NCI-H2171 (cell line): ENCODE results near the gene CDR2L.
A peak's percentile ranks its signal among the peaks of the same experiment; 100 is the strongest.
"Not testable (repeated sequence)": the region's sequence is repeated elsewhere in the genome, so short reads cannot be mapped to it uniquely, and the experiment has no call there.

Source experiments
- DNase-seq: peaks from one replicate; lab custom pipeline; 2025; lab: John Stamatoyannopoulos, UW

Gene CDR2L

DNA sequence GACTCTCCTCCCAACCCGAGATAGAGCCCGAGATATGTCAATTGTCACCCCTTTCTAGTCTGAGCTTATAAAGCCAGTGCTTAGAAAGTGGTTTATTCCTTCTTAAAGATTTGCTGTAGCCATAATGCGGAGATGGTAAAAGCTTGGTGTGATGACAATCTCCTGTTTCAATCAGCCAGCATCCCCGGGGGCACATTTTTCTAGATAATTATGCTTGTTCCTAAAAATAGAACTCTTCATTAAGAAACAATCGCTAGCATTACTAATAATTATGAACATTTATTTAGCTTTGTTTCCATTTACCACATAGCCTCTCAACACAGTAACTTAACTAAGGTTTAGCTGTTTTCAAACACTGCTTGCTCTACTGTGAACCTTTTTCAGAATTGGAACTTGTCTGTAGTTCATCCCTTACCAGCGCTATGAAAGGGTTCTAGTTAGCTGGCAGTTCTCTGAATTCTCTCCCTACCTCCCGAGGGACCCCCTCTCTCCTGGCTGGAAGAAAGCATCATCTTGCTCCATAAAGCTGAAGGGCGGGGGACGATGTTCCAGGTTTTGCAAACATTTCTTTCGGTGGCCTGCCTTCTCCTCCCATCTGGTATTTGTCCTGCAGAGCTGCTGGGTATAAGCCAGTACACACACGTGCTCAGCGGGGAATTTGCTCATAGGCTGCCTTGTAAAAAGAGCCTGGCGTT lies 24.1 kb downstream of the CDR2L start:
- DNase-seq: peak; percentile 83

DNA sequence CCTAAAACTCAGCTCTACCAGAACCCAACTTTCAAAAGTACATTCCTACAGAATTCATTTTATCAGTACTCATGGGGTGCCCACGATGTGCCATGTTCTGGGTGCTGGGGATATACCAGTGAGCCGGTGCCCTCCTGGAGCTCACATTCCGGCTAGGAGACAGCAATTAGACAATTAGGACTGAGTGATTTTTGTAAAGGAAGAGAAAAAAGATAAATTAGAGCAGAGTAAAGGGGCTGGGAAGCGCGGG lies 24.6 kb downstream of the CDR2L start:
- DNase-seq: no peak

DNA sequence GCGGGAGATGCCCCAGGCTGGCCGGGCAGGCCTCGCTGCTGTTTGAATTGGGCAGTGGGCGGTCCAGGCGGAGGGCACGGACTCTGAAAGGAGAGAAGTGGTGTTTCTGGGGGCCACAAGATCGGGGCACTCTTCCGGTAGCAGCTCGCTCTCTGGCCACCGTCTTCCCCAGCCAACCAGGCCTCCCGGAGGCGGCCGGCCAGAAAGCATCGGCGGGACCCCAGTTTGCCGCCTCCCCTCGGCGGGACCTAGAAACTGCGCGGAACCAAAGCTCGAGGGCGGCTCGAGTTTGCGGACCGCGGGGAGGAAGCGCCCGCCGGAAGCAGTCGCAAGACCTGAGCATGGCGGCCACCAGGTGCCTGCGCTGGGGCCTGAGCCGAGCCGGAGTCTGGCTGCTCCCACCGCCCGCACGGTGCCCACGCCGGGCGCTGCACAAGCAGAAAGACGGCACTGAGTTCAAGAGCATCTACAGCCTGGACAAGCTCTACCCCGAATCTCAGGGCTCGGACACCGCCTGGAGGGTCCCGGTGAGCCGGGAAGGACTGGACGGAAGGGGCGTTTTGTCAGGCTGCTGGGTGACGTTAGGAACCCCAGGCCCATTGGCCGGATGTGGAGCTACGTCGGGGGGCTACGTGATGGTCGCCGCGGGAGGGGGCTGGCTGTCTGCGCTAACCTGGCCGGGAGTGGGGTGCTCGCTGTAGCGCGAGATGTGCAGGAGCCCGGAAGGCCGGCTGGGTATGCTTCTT lies 25.1 kb downstream of the CDR2L start, which contains the start of gene MRPL58:
Gene MRPL58 (plus strand): TSS at position 325 of the 746 bp plus-strand sequence. CDS start 17 bp downstream, at position 342.
- peak; percentile 86 for DNase-seq

DNA sequence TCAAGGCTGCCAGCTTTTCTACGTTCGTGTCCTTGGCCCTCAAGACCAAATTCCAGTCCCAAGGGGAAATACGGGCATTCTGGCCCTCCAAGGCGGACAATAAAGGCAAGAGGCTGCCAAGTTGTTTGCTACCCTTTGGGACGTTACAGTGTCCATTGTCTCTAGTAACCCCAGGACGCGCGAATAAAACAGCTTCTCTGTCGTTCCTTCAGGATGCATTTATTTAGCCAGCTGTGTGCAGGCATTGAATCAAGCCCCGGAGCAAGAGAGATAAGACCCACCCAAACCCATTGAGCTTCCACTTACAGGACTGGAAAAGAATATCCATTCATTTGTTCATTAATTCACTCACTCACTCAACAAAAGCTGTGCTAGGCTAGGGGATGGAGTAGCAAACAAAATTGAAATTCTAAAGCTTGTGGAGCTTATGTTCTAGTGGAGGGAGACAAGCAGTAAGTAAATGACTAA lies 25.7 kb downstream of the CDR2L start:
- DNase-seq: no peak

DNA sequence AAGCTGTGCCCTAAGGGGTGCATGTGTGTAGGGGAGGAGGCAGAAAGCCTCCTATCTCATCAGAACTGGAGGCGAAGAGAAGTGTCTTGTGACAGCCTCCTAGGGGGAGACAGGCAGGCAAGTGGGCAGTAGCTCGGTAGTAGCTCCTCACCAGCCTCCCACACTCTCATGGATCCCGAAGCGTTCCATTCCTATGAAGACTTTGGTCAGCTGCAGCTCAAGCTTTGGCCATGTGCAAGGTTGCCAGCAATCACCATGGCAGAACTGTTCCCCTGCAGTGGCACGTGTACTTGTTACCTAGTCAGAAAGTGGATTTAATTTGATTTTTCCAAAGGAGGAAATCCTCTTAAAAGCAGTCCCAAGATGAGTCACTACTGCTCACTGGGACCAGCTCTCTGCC lies 31.7 kb downstream of the CDR2L start:
- DNase-seq: no peak

DNA sequence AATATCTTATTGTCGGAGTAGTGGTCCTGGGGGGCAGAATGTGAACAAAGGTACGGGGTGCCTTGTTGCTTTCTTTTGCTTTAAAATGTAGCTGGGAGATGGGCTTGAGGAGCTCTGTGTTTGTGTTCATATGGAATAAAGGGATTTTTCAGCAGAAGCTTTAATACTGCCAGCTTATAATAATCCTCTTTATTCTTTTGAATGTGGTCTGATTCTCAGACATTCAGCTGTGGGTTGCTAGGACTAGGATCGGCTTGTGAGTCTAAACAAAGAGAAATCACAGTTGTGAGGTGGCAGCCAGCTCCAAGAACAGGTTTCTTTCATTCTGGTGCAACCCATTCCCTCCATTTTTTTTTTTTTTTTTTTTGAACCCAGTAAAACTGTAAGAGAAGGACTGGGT lies 32.3 kb downstream of the CDR2L start:
- no peak for DNase-seq

DNA sequence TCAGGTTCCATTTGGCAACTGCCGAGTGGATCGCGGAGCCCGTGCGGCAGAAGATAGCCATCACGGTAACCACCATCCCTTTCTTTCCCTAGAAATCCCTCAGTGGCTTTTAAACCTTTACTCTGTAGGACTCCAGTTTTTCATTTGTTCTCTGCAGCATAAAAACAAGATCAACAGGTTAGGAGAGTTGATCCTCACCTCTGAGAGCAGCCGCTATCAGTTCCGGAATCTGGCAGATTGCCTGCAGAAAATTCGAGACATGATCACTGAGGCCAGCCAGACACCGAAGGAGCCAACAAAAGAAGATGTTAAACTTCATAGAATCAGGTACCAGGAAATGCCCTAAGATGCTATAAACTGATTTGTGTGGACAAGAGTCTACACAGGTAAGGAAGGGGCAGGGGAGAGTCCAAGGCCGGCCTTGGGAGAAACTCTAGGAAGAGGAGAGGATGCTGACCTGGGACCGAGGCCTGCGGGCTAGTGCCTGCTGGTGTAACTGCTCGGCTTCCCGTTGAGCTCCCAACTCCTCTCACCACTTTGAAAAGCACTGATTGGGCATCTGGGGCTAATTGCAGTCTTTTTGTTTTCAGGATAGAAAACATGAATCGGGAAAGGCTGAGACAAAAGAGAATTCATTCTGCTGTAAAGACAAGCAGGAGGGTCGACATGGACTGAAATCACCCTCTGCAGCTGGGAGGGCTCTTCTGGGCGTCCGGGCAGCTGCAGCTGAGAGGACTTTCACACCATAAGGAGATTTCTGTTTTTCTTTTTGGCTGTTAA lies 33.1 kb downstream of the CDR2L start:
- no peak for DNase-seq

DNA sequence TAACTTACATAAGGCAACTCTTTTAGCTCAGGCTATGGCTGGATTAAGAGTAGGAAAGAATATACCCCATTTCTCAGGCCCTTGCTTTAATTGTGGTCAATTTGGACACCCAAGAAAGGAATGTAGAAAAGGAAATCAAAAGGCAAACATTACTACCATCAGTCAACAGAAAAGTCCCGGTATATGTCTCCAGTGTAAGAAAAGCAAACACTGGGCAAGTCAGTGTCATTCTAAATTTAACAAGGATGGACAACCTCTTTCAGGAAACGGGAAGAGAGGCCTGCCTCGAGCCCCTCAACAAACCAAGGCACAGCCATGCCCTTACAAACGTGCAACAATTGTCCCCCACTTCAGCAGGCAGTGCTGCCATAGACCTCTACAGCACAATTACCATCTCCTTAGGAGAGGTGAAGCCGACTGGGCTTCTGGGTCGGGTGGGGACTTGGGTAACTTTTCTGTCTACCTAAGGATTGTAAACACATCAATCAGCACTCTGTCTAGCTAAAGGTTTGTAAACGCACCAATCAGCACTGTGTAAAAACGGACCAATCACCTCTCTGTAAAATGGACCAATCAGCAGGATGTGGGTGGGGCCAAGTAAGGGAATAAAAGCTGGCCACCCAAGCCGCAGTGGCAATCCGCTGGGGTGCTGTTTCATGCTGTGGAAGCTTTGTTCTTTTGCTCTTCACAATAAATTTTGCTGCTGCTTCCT lies 37.4 kb downstream of the CDR2L start:
- DNase-seq: no peak

DNA sequence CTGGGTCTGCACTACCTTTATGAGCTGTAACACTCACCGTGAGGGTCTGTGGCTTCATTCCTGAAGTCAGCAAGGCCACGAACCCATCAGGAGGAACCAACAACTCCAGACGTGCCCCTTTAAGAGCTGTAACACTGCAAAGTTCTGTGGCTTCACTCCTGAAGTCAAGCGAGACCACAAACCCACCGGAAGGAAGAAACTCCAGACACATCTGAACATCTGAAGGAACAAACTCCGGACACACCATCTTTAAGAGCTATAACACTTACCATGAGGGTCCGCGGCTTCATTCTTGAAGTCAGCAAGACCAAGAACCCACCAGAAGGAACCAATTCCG lies 37.9 kb downstream of the CDR2L start:
- not testable (repeated sequence) for DNase-seq

DNA sequence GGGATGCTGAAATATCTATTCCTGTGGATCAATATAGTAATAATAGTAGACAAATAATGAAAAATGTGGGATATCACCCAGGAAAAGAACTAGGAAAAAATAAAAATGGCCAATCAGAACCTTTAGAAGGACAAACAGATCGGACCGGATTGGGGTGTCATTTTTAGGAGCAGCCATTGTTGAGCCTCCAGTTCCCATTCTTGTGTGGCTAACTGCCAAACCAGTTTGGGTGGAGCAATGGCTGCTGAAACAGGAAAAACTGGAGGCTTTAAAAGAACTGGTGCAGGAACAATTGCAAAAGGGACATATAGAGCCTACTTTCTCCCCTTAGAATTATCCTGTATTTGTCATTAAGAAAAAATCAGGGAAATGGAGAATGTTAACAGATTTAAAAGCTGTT lies 39.2 kb downstream of the CDR2L start:
- not testable (repeated sequence) for DNase-seq

DNA sequence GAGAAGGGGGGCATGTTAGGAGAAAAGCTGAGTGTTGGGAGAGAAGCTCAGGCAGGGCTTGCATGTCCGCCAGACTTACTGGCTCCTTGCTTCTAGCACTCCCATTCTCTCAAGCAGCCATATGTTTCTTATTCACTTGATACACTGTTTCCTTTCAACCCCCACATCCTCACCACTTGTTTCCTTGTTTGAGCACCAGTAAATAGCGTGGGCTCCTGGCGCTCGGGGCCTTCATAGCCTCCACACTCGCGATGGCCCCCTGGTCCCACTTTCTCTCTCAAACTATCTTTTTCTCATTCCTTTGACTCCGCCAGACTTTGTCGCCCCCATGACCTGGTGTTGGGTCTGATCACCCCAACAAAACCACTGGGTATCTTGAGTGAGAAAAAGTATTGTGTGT lies 42.7 kb downstream of the CDR2L start:
- DNase-seq: no peak

DNA sequence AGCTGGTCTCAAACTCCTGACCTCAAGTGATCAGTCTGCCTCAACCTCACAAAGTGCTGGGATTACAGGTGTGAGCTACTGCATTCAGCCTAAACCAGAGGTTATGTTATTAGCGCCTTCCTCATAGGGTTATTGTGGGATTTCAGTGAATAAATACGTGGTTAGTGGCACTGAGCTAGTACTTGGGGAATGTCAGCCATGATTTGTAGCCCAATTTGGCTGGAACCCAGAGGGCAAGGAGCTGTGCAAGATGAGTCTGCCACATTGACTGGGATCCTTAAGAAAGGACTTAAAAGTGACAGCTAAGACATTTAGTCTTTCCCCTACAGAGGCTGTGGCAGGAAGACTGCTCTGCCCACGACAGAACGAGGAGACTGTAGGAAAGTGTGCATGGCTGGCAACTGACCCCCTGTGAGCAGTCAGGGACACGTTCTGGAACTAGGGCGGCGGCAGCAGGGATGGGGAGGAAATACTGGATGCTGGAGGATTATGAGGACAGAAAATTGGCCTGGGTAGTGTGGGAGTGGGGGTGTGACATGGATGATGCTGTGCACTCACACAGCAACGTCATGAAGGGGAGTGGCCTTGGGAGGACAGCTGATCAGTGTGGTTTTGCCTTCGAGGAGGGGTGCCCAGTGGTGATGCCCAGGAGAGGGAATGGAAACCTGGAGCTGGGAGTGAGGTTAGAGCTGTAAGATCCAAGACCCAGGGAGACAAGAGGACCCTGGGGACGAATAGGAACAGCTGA lies 44.7 kb downstream of the CDR2L start:
- DNase-seq: peak; percentile 37

DNA sequence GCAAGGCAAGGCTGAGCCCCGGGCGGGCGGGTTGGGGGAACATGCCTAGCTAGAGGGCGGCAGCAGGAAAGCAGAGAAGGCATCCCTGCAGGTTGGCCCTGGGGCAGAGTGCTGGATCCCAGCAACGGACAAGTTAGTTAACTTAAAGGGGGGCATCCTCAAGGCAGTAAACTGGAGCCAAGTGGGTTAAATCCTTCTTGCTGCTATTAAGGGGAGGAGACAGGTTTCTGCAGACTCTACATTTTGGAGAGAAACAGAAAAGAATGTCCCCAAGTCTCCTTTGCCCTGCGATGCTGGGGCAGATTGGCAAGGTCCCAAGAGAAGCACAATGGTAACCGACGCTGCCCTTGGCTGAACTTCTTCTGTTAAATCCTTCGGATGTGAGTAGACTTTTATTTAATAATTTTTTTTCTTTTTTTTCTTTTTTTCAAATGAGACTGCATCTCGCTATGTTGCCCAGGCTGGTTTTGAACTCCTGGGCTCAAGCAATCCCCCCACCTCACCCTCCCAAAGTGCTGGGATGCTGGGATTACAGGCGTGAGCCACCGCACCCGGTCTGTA lies 45.4 kb downstream of the CDR2L start:
- DNase-seq: no peak

DNA sequence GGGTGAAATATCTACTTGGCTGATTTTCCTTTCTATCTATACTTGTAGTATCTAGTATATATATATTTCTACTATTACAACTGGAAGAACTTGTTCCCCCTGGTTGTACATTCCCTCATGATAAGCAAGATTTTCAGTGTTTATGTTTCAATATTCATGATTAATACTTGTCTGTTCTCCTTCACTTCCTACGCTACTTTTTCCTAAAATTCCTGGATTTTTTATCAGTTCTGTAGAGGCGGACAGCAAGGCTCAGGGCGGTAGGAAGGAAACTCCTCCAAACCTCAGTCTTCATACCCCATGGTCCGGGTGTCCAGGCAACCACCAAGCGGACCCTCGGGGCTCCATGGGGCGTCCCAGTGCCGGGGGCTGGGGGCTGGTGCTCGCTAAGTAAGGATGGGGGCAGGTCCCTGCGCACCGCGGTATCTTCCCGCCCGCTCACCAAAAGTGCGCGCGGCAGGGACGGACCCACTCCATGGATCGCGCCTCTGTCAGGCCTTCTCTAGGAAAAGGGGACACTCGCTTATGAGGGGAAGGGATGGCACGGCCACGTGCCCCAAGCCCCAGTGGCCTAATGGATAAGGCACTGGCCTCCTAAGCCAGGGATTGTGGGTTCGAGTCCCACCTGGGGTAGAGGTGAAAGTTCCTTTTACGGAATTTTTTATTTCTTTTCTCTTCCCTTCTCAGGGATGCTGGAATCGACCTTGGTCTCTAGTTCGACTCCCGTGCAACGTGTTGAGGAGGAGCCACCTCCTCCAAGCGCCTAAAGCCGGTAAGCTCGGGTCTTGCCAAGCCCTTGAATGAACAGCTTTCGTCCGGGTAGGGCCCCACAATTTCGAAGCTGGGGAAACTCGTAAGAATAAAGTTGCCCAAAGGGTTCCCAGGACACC lies 46.2 kb downstream of the CDR2L start:
- DNase-seq: peak; percentile 82

DNA sequence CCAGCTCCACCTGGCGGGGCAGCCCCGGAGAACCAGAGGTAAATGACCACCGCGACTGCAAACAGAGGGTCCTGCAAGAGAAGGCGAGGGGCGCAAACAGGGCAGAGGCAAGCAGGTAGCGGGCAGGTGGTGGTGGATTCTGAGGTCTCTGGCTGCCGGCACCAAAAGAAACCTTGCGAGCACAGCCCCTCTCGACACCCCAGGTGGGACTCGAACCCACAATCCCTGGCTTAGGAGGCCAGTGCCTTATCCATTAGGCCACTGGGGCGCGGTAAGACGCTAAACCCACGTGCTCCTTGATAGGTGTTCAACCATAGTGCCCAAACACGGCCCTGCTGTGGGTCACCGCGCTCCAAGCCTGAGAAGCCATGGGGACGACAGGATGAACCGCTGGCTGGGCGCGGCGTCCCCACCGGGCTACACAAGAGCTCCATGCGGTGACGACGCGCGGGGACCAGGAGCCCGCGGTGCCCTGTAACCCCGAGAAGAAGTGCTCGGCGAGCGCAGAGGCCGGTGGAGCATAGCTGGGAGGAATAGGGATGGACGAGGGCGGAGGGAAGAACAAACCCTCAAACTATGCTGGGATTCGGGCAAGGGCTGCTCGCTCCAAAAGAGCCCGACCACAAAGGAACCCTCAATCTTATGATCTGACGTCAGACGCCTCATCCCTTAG lies 46.9 kb downstream of the CDR2L start:
- peak; percentile 78 for DNase-seq

DNA sequence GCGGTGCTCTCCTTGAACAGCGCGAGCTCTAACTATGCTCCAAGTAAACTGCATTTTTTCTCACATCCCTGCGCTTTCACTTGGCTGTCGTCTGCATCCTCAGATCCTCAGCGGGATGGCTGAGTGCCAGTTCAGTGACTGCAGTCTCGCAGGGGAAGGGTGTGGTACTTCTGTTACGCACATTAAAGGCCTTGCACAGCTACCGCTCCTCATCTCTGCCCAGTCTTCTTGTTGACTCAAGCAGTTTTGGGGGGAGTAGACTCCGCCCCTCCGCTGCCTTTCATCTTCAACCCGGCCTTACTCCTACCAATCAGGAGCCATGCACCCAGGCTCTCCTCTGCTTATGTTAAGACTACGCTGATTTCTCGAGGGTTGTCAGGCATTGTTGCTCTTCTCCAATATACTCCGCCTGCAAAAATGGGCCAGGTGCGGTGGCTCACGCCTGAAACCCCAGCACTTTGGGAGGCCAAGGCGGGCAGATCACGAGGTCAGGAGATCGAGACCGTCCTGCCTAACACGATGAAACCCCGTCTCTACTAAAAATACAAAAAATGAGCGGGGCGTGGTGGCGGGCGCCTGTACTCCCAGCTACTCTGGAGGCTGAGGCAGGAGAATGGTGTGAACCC lies 49.3 kb downstream of the CDR2L start:
- DNase-seq: peak; percentile 59

DNA sequence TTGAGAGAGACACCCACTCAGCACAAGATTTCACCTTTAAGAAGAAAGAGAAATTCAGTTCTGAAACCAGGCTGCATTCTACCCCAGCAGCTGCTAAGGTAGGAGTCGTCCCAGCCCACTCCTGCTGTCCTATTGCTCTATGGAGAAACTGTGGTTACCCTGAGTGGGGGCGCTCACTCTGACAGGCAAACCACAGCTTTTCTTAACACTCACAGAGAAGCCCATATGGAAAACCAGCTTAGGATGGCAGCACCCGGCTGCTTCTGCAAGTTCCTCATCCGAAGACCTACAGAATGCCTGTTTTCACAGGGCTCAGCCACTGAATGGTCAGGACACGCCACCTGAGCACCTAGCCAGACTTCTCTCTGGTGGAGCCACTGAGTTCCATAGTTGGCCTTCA lies 51.8 kb downstream of the CDR2L start:
- no peak for DNase-seq

DNA sequence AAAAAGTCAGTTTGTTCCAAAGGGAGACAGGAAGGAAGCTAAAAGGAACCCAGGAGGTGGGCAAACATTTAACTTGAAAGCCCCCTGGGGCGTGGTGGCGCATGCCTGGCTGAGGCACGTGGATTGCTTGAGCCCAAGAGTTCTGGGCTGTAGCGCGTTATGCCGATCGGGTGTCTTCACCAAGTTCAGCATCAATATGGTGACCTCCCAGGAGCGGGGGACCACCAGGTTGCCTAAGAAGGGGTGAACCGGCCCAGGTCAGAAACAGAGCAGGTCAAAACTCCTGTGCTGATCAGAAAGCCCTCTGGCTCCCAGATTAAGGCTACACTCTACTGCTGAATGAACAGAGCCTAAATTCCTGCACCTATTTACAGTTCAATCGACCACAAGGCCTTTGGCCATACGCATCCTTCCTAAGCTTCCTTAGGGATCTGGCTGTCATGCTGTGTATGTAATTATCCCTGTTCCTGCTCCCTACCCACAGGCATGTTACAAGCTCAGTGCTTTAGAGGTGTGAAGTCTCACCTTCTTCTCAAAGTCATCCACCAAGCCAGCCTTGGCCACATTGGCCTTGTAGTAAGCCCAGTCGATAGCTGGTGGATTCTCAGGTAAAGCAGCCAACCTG lies 54.3 kb downstream of the CDR2L start:
- no peak for DNase-seq

DNA sequence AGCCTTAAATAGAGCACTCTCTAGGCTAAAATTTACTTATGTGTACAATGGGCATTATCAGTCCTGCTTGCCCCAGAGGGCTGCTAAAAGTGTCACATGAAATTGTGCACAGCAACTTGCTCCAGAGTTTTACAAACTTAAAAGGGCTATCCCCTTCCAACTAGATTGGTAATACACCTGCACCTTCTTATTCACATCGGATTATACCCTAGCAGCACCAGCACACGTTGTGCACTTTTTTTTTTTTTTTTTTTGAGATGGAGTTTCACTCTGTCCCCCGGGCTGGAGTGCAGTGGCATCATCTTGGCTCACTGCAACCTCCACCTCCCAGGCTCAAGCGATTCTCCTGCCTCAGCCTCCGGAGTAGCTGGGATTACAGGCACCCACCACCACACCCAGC lies 56.4 kb downstream of the CDR2L start:
- DNase-seq: not testable (repeated sequence)
